HL-60 (cell line): ENCODE measurements around the gene MYO3B.

Experiments used
- DNase-seq, 2 experiments: peaks; one replicate each; pipeline ENCODE4 v3.0.0-alpha.2; 2010 to 2020; ENCODE audit warnings: low read depth in 1 of 2, low spot score in 1 of 2
- H3K27ac ChIP-seq: fragments of 250-450 bp; sonication (Bioruptor Pico); replicated peaks from 2 replicates; pipeline ENCODE4 v1.5.1; 2020; ENCODE audit warnings: mild to moderate bottlenecking, moderate library complexity
- H3K27me3 ChIP-seq: fragments of 250-450 bp; sonication (Bioruptor Pico); 2 replicates; pipeline ENCODE4 v1.5.1; 2021; ENCODE audit warnings: mild to moderate bottlenecking, moderate library complexity; ENCODE audit not compliant: insufficient read depth, poor library complexity, severe bottlenecking
- H3K4me3 ChIP-seq: replicated peaks from 2 replicates; pipeline ENCODE4 v1.5.1; 2011; ENCODE audit warnings: mild to moderate bottlenecking, control low read depth, low read length; ENCODE audit not compliant: insufficient read depth
- GABPA ChIP-seq: IDR thresholded peaks from 2 replicates; pipeline ENCODE4 v1.6.1; 2012; ENCODE audit warnings: low read depth
- POLR2AphosphoS5 ChIP-seq: IDR thresholded peaks from 2 replicates; pipeline ENCODE4 v1.6.1; 2012; ENCODE audit warnings: low read depth
- SPI1 ChIP-seq: IDR thresholded peaks from 2 replicates; pipeline ENCODE4 v1.6.1; 2012; ENCODE audit warnings: low read depth, mild to moderate bottlenecking, borderline replicate concordance
- TF ChIP-seq, protein P1 (sequence below): IDR thresholded peaks from 2 replicates; pipeline ENCODE4 v1.6.1; 2012; ENCODE audit warnings: low read depth; ENCODE audit not compliant: insufficient replicate concordance
- TF ChIP-seq, protein P2 (sequence below): IDR thresholded peaks from one replicate; pipeline ENCODE4 v1.5.1; 2011; ENCODE audit warnings: low read length, control low read depth, inconsistent platforms; ENCODE audit not compliant: insufficient read depth

Gene MYO3B

GRCh38 chr2:170166735-170167134 is 11.2 kb upstream of the MYO3B start:
- no peak for DNase-seq
- no peak overlapping the region for H3K27ac ChIP-seq
- H3K4me3 ChIP-seq: no peak overlapping the region
- no peaks in the 10 kb centered on the region for H3K27me3 ChIP-seq
- TF ChIP-seq, protein P1, sequence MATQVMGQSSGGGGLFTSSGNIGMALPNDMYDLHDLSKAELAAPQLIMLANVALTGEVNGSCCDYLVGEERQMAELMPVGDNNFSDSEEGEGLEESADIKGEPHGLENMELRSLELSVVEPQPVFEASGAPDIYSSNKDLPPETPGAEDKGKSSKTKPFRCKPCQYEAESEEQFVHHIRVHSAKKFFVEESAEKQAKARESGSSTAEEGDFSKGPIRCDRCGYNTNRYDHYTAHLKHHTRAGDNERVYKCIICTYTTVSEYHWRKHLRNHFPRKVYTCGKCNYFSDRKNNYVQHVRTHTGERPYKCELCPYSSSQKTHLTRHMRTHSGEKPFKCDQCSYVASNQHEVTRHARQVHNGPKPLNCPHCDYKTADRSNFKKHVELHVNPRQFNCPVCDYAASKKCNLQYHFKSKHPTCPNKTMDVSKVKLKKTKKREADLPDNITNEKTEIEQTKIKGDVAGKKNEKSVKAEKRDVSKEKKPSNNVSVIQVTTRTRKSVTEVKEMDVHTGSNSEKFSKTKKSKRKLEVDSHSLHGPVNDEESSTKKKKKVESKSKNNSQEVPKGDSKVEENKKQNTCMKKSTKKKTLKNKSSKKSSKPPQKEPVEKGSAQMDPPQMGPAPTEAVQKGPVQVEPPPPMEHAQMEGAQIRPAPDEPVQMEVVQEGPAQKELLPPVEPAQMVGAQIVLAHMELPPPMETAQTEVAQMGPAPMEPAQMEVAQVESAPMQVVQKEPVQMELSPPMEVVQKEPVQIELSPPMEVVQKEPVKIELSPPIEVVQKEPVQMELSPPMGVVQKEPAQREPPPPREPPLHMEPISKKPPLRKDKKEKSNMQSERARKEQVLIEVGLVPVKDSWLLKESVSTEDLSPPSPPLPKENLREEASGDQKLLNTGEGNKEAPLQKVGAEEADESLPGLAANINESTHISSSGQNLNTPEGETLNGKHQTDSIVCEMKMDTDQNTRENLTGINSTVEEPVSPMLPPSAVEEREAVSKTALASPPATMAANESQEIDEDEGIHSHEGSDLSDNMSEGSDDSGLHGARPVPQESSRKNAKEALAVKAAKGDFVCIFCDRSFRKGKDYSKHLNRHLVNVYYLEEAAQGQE: no peak
- TF ChIP-seq GABPA (no peak), SPI1 (no peak), POLR2AphosphoS5 (no peak)
- TF ChIP-seq, protein P2, sequence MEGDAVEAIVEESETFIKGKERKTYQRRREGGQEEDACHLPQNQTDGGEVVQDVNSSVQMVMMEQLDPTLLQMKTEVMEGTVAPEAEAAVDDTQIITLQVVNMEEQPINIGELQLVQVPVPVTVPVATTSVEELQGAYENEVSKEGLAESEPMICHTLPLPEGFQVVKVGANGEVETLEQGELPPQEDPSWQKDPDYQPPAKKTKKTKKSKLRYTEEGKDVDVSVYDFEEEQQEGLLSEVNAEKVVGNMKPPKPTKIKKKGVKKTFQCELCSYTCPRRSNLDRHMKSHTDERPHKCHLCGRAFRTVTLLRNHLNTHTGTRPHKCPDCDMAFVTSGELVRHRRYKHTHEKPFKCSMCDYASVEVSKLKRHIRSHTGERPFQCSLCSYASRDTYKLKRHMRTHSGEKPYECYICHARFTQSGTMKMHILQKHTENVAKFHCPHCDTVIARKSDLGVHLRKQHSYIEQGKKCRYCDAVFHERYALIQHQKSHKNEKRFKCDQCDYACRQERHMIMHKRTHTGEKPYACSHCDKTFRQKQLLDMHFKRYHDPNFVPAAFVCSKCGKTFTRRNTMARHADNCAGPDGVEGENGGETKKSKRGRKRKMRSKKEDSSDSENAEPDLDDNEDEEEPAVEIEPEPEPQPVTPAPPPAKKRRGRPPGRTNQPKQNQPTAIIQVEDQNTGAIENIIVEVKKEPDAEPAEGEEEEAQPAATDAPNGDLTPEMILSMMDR: no peak

- H3K27ac ChIP-seq: no peak overlapping the region
- no peak for DNase-seq
- H3K27me3 ChIP-seq: no peaks in the 10 kb centered on the region
- H3K4me3 ChIP-seq: no peak overlapping the region
- TF ChIP-seq SPI1: no peak
- no peak for TF ChIP-seq POLR2AphosphoS5
- TF ChIP-seq, protein P2: no peak
- TF ChIP-seq, protein P1: no peak
- no peak for TF ChIP-seq GABPA
These were observed 7.5 kb upstream of the MYO3B start for GRCh38 chr2:170170281-170171040.

DNA sequence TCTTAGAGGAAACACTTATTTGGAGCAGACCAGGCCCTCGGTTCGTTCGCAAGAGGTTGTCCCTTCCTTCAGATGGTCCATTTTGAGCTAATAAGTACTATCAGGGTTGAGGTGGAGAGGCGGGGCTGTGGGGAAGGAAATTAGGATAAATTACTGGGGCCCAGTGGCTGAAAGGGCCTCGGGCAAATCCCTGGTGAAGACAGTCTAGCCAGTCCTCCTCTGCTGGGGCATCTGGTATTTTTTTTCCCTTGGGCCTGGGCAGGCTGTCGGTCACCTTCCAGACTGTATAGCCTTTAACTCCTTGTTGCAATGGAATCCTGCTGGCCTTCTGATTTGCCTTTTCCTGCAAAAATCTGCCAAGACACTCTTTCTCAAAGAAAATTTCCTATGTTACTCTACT is 1.7 kb upstream of the MYO3B start:
- H3K4me3 ChIP-seq: no peak overlapping the region
- TF ChIP-seq, protein P1: no peak
- TF ChIP-seq POLR2AphosphoS5 (no peak), SPI1 (no peak), GABPA (no peak)
- TF ChIP-seq, protein P2: no peak
- no peaks in the 10 kb centered on the region for H3K27me3 ChIP-seq
- H3K27ac ChIP-seq: no peak overlapping the region
- no peak for DNase-seq
